ENCODE data around the gene TRAF2. TPM values are rescaled to one million over a fixed set of nuclear protein-coding genes. Genes with fewer than 3 reads are reported as not detected.

TRAF2 gene
- total RNA-seq, 1 donor from 2014 or later: 8.8 TPM

- no peak for DNase-seq (ENCODE audit: low spot score)
Observed at GRCh38 chr9:136907011-136907914, 20.9 kb downstream of the TRAF2 start.

GRCh38 chr9:136910197-136910900, 24.0 kb downstream of the TRAF2 start:
- DNase-seq (ENCODE audit: low spot score): no peak

GRCh38 chr9:136910901-136911245, 24.6 kb downstream of the TRAF2 start:
- no peak for DNase-seq (ENCODE audit: low spot score)

GRCh38 chr9:136913701-136914438, 27.6 kb downstream of the TRAF2 start:
- DNase-seq (ENCODE audit: low spot score): no peak

GRCh38 chr9:136915632-136916329, 29.5 kb downstream of the TRAF2 start:
- no peak for DNase-seq (ENCODE audit: low spot score)

GRCh38 chr9:136916330-136917184, 30.2 kb downstream of the TRAF2 start:
- no peak for DNase-seq (ENCODE audit: low spot score)

GRCh38 chr9:136917902-136918301, 31.6 kb downstream of the TRAF2 start:
- DNase-seq (ENCODE audit: low spot score): no peak

GRCh38 chr9:136920069-136920468, 33.8 kb downstream of the TRAF2 start:
- DNase-seq (ENCODE audit: low spot score): no peak

- DNase-seq (ENCODE audit: low spot score): no peak
Observed at GRCh38 chr9:136920734-136921231, 34.5 kb downstream of the TRAF2 start.

- DNase-seq (ENCODE audit: low spot score): no peak
Observed at GRCh38 chr9:136921307-136921706, 35.0 kb downstream of the TRAF2 start.

- DNase-seq (ENCODE audit: low spot score): no peak
Observed at GRCh38 chr9:136921718-136922117, 35.4 kb downstream of the TRAF2 start.

- no peak for DNase-seq (ENCODE audit: low spot score)
Observed at GRCh38 chr9:136922540-136922939, 36.2 kb downstream of the TRAF2 start.

GRCh38 chr9:136923881-136924280, 37.6 kb downstream of the TRAF2 start:
- no peak for DNase-seq (ENCODE audit: low spot score)

GRCh38 chr9:136925414-136926153, 39.3 kb downstream of the TRAF2 start:
- no peak for DNase-seq (ENCODE audit: low spot score)

GRCh38 chr9:136926154-136926704, 39.9 kb downstream of the TRAF2 start:
- DNase-seq (ENCODE audit: low spot score): no peak

GRCh38 chr9:136926749-136927148, 40.4 kb downstream of the TRAF2 start:
- no peak for DNase-seq (ENCODE audit: low spot score)

GRCh38 chr9:136927343-136928271, 41.3 kb downstream of the TRAF2 start:
- DNase-seq (ENCODE audit: low spot score): no peak

GRCh38 chr9:136928591-136928990, 42.3 kb downstream of the TRAF2 start:
- no peak for DNase-seq (ENCODE audit: low spot score)

All from mesenteric fat pad (tissue), 1 donor.